ENCODE data around the gene NEUROD2. TPM values are rescaled to one million over a fixed set of nuclear protein-coding genes. Genes with fewer than 3 reads are reported as not detected.
"Not testable (repeated sequence)": the region's sequence is repeated elsewhere in the genome, so short reads cannot be mapped to it uniquely, and the experiment has no call there.

Gene NEUROD2
- total RNA-seq, 4 donors from 2014 or later: 0.06 TPM; not detected in 3

- no peak for TF ChIP-seq CTCF (IDR thresholded peaks at IDR 0.05)
- no peak for ATAC-seq (ENCODE audit: low FRiP score)
- no peak for DNase-seq (ENCODE audit: low spot score)
Measured at GRCh38 chr17:39591958-39592954, 15.5 kb downstream of the NEUROD2 start.

GRCh38 chr17:39590180-39590579, 17.5 kb downstream of the NEUROD2 start:
- not testable (repeated sequence) for DNase-seq (ENCODE audit: low spot score); ATAC-seq (ENCODE audit: low FRiP score)

GRCh38 chr17:39582658-39583057, 25.1 kb downstream of the NEUROD2 start:
- ATAC-seq (ENCODE audit: low FRiP score) (no peak), DNase-seq (ENCODE audit: low spot score) (no peak)
- no peak for TF ChIP-seq CTCF (IDR thresholded peaks at IDR 0.05)

- ATAC-seq (ENCODE audit: low FRiP score) (no peak), DNase-seq (ENCODE audit: low spot score) (no peak)
- TF ChIP-seq CTCF (IDR thresholded peaks at IDR 0.05): no peak
Measured at GRCh38 chr17:39581759-39582085, 26.0 kb downstream of the NEUROD2 start.

GRCh38 chr17:39581071-39581758, 26.5 kb downstream of the NEUROD2 start:
- ATAC-seq (ENCODE audit: low FRiP score) (no peak), DNase-seq (ENCODE audit: low spot score) (no peak)
- TF ChIP-seq CTCF (IDR thresholded peaks at IDR 0.05): no peak

GRCh38 chr17:39580082-39580468, 27.6 kb downstream of the NEUROD2 start:
- TF ChIP-seq CTCF (IDR thresholded peaks at IDR 0.05): no peak
- no peak for DNase-seq (ENCODE audit: low spot score)
- ATAC-seq (ENCODE audit: low FRiP score): no peak

- no peak for TF ChIP-seq CTCF (IDR thresholded peaks at IDR 0.05)
- no peak for DNase-seq (ENCODE audit: low spot score)
- ATAC-seq (ENCODE audit: low FRiP score): no peak
Measured at GRCh38 chr17:39579318-39580081, 28.2 kb downstream of the NEUROD2 start.
